Measurements from ENCODE around the gene CEP192. TPM values are rescaled to one million over a fixed set of nuclear protein-coding genes. Genes with fewer than 3 reads are reported as not detected.

The CEP192 gene
- total and polyA plus RNA-seq, 2 of the 4 experiments (the other 2 are of a cell fraction) = 17.2 to 29.0 TPM

- intact Hi-C loops (cut with micrococcal nuclease) = no loop called here
- Histone ChIP-seq H3K27me3 (ENCODE audit: control insufficient read depth, insufficient read depth, low read length) (no peaks in the 10 kb centered on the region), H4K8ac (ENCODE audit: low read depth in 2 of 2, low read length in 2 of 2) (no peak overlapping the region), H2BK120ac (ENCODE audit: low read depth, low read length) (no peak overlapping the region), H3K9me1 (ENCODE audit: insufficient read depth, low read length) (no peaks in the 10 kb centered on the region), H3K36me3 (ENCODE audit: control insufficient read depth, insufficient read depth, low read length) (peaks cover 24% of the 10 kb centered on the region), H2BK20ac (ENCODE audit: low read depth, low read length) (no peak overlapping the region), H2AK9ac (replicated peaks; ENCODE audit: low read depth, low read length, poor library complexity) (no peak overlapping the region), H3K4me3 (ENCODE audit: insufficient read depth, low read depth, low read length) (no peak overlapping the region), H3K9ac (ENCODE audit: low read depth, low read length) (no peak overlapping the region), H4K91ac (ENCODE audit: insufficient read depth, low read depth, low read length) (no peak overlapping the region), H4K20me1 (ENCODE audit: insufficient read depth, low read length) (no peaks in the 10 kb centered on the region), H3K4ac (ENCODE audit: low read depth, low read length) (no peak overlapping the region), H3K14ac (replicated peaks; ENCODE audit: low read depth, low read length) (no peak overlapping the region), H3K4me1 (ENCODE audit: control insufficient read depth, insufficient read depth, low read length) (no peaks in the 10 kb centered on the region), H3K23ac (ENCODE audit: low read depth, low read length) (no peak overlapping the region), H3K79me1 (ENCODE audit: low read depth in 1 of 2, low read length in 2 of 2) (peaks cover 0 to 2% of the 10 kb centered on the region in 2 experiments; a peak in 1 of 4 replicates), H2AK5ac (ENCODE audit: low read depth, low read length) (no peak overlapping the region), H3K27ac (ENCODE audit: insufficient read depth, low read length) (no peak overlapping the region), H3K4me2 (ENCODE audit: low read depth, low read length) (no peak overlapping the region), H4K5ac (ENCODE audit: low read depth, low read length) (no peak overlapping the region), H2AFZ (replicated peaks; ENCODE audit: low read length, poor library complexity) (no peak overlapping the region), H3K18ac (ENCODE audit: low read depth, low read length) (no peak overlapping the region), H2BK15ac (ENCODE audit: low read depth, low read length) (no peak overlapping the region), H2BK5ac (ENCODE audit: low read depth, low read length, poor library complexity, severe bottlenecking) (no peak overlapping the region), H3K56ac (ENCODE audit: extremely low read depth, insufficient read depth, low read length) (no peak overlapping the region), H3K9me3 (ENCODE audit: control insufficient read depth, insufficient read depth, low read length) (no peaks in the 10 kb centered on the region)
- in situ Hi-C loops (cut with MboI; ENCODE audit: low sequenced_read_pairs) = no loop called here
- dilution Hi-C loops (cut with HindIII; ENCODE audit: low sequenced_read_pairs, unreplicated experiment) = no loop called here
- WGBS, 2 experiments (ENCODE audit: extremely low coverage in 2 of 2, insufficient read length in 1 of 2) = no CpG with 5 or more reads among the region's 9 CpGs
- ATAC-seq (ENCODE audit: low read depth) (no peak), DNase-seq (no peak)
- no TSS peak for BruUV-seq (replicated peaks)
- POLR2A ChIA-PET (ENCODE audit: unreplicated experiment) = no interaction called here
- no peak for TF ChIP-seq RCOR1 (IDR thresholded peaks at IDR 0.05; ENCODE audit: insufficient replicate concordance, low read length)
- TF ChIP-seq POLR2A (IDR thresholded peaks at IDR 0.05; ENCODE audit: low read depth, low read length) = no peak
- TF ChIP-seq RAD21 (IDR thresholded peaks at IDR 0.05; ENCODE audit: low read length) = no peak
- no peak for TF ChIP-seq MXI1 (IDR thresholded peaks at IDR 0.05; ENCODE audit: borderline replicate concordance, low read depth, low read length)
- no peak for TF ChIP-seq CEBPB (IDR thresholded peaks at IDR 0.05; ENCODE audit: low read depth, low read length)
- no peak for TF ChIP-seq RFX5 (IDR thresholded peaks at IDR 0.05; ENCODE audit: low read depth, low read length)
- no peak for TF ChIP-seq CTCF (conservative IDR thresholded peaks at IDR 0.05; ENCODE audit: low read depth, low read length)
- TF ChIP-seq FOS (IDR thresholded peaks at IDR 0.05; ENCODE audit: low read depth, low read length) = no peak
- TF ChIP-seq MAZ (IDR thresholded peaks at IDR 0.05; ENCODE audit: borderline replicate concordance, low read depth, low read length) = no peak
- TF ChIP-seq MAFK (IDR thresholded peaks at IDR 0.05; ENCODE audit: low read depth, low read length) = no peak
- TF ChIP-seq CHD1 (IDR thresholded peaks at IDR 0.05; ENCODE audit: low read depth, low read length) = no peak
- TF ChIP-seq NFE2L2 (IDR thresholded peaks at IDR 0.05; ENCODE audit: low read depth, low read length) = no peak
- no peak for TF ChIP-seq ELK1 (IDR thresholded peaks at IDR 0.05; ENCODE audit: borderline replicate concordance, low read depth, low read length)
- TF ChIP-seq BHLHE40 (IDR thresholded peaks at IDR 0.05; ENCODE audit: low read depth, low read length) = no peak
- no peak for TF ChIP-seq SMC3 (IDR thresholded peaks at IDR 0.05; ENCODE audit: low read depth, low read length)
- TF ChIP-seq USF2 (IDR thresholded peaks at IDR 0.05; ENCODE audit: low read depth, low read length) = no peak
- CTCF ChIA-PET = no interaction called here
These were observed 85.7 kb downstream of the CEP192 start for GRCh38 chr18:13076886-13077285.

Measured in IMR-90 (cell line).